Measurements from ENCODE around the gene IGF1. TPM values are rescaled to one million over a fixed set of nuclear protein-coding genes. Genes with fewer than 3 reads are reported as not detected.
"Not testable (repeated sequence)": the region's sequence is repeated elsewhere in the genome, so short reads cannot be mapped to it uniquely, and the experiment has no call there.

The IGF1 gene
- polyA plus RNA-seq, 10 donors, result 21.2 to 45.4 (median 31.9) TPM

DNA sequence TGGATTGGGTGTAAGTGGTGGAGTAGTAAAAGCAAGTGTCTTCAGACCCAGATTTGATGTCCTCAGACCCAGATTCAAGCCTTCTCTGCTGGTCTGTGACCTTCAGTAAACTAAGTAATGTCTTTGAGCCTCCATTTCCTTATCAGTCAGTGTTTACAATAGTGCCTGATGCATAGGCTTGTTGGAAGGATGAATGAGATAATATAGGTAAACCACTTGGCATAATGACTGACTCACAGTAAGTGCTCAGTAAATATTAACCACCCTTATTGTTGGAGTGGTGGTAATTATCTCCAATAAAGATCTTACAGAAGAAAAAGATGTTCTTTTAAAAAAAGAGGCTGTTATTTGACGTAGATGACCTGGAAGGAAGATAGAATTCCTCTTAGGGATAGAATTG is 86.2 kb downstream of the IGF1 start:
- DNase-seq, result no peak

DNA sequence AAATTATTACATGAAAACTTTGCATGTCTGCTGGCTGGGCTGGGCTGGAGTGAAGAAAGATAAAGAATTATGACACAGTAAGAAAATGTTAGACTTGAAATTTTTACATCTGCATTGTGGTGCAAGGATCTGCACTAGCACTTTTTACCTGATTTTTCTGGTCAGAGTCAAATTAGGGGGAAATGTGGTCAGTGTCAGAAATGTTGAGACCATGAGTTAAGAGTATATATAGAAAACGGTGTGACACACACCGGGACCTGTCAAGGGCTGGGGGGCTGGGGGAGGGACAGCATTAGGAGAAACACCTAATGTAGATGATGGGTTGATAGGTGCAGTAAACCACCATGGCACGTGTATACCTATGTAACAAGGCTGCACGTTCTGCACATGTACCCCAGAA is 90.3 kb downstream of the IGF1 start:
- DNase-seq, result no peak

DNA sequence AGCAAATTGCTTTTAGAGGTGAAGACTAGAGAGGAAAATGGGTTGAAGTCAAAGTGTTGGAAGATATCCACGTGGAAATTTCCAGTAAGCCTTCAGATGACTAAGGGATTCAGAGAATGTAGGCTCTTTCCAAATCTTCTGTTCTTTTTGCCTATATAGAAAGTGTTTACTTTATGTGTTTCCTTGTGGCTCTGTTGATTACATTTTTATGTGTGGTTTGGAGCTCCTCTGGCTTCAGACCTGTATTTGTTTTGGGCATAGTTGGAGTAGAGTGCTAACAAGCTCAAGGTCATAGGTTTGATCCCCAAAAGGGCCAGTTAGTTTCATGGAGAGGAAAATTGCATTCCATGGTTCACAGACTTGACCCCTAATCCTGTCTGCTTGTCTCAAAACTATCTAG is 91.9 kb downstream of the IGF1 start:
- no peak for DNase-seq

DNA sequence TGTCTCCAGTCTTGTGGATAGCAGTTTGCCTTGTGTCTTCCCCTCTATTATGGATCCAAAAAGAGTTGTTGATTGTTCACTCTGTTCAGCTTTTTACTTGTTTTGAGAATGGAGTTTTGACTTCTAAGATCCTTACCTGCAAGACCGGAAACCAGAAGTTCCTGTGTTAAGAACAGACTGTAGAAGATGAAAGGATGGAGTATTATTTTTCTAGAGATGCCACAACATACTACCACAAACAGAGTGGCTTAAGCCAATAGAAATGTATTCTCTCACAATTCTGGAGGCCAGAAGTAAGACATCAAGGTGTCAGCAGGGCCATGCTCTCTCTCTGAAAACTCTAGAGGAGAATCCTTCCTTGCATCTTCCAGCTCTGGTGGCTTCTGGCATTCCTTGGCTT is 95.0 kb downstream of the IGF1 start:
- no peak for DNase-seq

DNA sequence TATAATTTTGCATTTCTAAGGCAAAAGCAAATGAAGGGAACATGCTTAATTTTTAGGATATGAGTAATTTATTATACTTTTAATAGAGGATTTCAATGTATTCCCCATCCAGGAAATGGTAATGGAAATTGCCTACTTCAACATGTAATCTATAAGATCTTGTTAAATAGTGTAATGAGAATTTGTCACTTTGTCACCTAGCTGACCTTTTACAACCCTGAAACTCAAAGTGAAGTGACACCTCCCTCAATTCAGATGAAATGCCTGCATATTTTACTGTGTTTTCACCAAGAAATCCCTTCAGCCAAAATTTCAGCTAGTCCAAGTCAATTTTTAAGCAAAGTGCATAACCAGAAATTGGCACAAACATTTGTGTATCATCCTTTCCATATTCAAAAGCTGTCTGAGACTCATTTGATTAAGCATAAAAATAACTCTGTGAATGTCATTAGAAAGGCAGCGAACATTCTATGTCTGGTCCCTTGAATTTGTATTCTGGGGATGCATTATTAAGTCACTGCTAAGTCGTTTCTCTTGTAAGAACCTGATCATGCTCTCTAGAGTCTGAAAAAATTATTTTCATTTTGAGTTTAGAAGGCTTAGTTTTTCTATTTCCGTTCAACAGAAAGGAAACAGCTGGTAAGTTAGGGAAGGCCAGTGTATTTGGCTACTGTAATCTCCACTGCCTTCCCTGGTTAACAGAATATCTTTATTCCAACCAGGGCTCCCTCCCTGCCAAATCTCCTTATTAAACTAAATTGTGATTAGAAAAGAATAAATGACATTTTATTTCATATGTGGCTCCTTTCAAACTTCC is 100.8 kb downstream of the IGF1 start:
- peak in 1 of 3 donors; percentile 59 for DNase-seq

DNA sequence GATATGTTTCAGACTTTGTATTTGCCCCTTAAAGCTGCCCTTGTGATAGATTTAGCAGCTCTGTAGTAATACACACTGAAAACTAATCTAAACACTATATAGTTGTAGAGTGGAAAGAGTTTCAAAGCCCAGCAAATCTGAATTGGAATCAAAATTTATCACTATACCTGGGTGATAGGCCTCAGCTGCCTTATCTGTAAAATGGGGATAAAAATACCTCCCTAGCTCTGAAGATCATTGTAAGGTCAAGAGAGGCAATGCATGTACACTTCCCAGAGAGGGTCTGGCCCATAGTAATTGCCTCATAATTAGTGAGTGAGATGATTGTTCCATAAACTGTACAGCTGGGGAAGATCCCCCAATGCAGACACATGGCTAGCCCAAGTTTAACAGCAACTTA is 103.6 kb downstream of the IGF1 start:
- no peak for DNase-seq

DNA sequence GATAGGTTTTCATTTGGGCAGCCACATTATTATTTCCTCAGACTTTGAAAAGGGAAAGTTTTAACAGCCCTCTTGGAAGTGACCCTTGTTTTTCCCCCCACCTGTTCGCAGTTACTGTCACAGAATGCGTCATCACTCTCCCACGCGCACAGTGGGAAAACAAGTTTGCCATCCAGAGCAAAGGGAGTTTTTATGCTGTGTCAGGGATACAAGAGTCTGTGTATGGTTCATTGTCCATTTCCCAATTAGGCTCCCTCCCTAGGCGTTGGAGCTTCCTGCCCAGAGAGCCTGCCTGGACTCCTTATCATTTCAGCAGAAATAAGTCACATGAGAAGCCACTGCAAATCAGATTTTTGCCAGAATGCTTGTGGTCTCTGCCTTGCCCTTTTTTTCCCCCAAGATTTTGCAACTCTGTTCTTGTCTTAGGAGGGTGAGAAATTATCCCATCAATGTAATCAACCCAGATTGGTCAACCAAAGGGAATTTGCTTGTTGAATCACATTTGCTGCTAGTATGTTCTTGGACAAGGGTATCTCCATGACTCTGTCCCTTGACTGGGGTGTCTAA is 104.1 kb downstream of the IGF1 start:
- DNase-seq, result peak in 1 of 3 donors; percentile 27

DNA sequence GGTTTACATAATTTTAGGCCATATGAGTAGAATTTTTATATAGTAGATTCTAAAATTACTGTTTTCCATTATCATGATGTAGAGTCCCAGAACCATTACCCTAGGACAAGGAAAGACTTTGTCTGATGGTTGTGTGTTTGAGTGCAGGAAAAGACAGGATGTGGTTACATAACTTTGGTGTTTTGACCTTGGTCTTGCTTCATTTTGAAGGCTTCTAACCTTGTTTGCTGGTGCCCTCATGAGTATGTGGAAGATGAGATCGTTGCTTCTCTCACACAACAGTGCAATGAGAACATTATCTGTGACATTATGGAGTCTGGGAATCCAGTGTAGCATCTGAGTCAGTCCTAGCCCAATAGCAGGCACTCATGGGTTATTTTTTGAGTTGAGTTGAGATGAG is 106.2 kb downstream of the IGF1 start:
- no peak for DNase-seq

DNA sequence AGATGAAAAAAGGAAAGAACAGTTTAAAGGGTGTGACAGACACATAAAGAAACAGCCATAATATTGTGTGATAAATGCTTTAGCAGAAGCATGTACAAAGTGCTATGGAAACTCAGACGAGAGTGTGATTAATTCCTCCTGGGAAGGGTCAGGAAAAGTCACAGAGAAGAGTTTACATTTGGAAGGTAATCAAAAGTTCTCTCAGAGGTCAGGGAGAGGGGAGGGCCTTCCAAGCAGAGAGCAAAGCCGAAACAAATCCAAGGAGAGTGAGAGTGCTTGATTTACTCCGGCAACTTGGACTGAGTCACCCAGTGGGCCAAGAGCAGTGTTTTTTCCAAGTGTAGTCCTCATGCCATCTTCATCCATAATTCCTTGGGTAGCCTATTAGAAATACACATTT is 108.3 kb downstream of the IGF1 start:
- DNase-seq, result peak in 1 of 3 donors; percentile 40

DNA sequence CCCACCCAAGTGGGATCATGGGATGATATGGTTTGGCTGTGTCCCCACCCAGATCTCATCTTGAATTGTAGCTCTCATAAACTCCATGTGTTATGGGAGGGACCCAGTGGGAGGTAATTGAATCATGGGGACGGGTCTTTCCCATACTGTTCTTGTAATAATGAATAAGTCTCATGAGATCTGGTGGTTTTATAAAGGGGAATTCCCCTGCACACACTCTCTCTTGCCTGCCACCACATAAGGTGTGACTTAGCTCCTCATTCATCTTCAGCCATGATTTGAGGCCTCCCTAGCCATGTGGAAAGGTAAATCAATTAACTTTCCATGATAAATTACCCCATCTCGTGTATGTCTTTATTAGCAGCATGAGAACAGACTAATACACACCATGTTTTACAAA is 109.2 kb downstream of the IGF1 start:
- DNase-seq, result no peak

DNA sequence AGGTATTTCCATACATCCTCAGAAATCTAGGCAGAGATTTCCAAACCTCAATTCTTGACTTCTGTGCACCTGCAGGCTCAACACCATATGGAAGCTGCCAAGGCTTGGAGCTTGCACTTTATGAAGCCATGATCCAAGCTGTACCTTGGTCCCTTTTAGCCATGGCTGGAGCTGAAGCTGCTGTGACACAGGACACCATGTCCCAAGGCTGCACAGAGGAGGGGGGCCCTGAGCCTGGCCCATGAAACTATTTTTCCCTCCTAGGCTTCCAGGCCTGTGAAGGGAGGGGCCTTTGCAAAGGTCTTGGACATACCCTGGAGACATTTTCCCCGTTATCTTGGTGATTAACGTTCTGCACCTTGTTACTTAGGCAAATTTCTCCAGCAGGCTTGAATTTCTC is 110.5 kb downstream of the IGF1 start:
- no peak for DNase-seq

DNA sequence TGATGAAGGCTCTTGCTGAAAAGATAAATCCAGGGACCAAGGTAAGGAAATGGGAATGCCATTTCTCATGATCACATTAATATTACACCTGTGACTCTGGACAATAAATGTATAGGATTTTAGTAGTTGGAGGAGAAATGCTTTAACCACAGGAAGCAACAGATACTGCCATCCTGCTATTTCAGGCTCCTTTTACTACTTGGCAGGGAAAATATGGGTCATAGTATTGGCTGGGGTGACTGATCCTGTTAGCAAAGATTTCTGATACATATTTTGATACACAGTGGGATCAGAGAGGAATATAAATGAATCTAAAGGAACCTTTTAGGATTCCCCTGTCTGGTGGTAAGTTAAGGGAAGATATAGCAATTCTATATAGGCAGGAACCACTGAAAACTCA is 115.0 kb downstream of the IGF1 start:
- DNase-seq, result no peak

DNA sequence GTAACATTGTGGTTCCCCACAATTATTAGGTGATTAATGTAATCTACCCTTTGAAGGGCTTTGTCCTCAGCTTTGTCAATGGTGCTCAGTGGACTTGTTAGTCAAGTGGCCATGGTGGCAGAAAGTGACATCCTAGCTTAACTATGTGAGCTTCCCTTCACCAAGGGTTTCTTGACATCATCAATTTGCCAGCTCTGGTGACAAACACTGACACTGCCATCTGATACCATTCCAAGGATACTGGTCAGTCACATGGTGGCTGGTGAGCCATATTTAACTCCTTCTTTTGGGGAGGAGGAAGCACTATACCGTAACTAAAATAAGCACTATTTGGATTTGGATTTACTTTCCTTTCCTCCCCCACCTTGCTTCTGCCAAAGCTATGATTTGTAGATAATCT is 115.7 kb downstream of the IGF1 start:
- DNase-seq, result no peak

DNA sequence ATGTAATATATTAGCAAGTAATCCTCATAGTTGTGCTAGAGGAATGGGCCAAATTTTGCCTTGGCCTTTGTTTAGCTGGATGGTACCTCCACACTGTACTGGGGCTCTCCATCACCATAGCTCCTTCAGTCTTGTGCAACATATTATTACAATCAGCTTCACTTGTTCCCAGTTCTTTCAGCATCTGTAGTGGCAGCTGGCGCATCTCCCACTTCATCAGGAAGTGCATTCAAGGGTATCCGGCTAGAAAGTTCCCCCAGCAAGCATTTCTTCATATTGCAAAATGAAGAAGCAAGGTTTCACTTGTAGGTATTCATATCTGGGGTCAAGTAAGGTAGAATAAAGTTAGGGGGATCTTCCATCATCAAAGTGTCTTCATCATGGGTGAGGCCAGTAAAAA is 123.7 kb downstream of the IGF1 start:
- DNase-seq, result no peak

DNA sequence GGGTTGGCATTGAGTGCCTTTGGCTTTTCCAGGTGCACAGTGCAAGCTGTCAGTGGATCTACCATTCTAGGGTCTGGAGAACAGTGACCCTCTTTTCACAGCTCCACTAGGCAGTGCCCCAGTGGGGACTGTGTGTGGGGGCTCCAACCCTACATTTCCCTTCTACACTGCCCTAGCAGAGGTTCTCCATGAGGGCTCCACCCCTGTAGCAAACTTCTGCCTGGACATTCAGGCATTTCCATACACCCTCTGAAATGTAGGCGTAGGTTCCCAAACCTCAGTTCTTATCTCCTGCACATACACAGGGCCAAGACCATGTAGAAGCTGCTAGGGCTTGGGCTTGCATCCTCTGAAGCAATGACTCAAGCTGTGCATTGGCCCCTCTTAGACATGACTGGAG is 126.1 kb downstream of the IGF1 start:
- DNase-seq, result not testable (repeated sequence)

DNA sequence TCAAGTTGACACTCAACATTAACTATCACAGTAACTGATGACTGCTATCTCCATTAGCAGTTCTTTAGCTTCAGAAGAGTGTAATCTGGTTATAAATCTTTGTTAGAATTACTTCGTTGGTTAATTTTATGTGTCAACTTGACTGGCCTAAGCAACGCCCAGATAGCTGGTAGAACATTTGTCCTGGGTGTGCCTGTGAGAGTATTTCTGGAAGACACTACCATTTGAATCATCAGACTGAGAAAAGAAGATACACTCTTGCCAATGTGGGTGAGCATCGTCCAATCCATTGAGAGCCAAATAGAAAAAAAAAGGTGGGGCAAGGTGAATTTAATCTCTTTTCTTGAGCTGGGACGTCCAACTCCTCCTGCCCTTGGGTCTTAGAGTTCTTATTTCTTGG is 129.0 kb downstream of the IGF1 start:
- DNase-seq, result no peak

DNA sequence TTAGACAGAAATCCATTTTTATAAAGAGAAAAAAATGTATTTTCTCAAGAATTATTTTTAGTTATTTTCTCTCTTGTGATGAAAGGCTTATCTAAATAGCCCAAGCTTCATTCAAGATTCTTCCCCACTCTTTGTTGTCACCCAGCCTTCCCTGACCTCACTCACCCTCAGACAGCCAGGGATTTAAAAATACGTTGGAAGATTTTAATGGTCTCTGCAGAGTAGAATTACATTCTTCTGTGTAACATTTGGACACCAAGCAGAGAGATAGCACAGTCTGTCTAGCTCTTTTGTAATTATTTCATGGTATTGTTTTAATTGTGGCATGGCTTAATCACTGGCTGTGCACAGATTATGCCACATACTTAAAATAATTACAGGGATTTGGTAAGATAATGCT is 130.3 kb downstream of the IGF1 start:
- DNase-seq, result no peak

DNA sequence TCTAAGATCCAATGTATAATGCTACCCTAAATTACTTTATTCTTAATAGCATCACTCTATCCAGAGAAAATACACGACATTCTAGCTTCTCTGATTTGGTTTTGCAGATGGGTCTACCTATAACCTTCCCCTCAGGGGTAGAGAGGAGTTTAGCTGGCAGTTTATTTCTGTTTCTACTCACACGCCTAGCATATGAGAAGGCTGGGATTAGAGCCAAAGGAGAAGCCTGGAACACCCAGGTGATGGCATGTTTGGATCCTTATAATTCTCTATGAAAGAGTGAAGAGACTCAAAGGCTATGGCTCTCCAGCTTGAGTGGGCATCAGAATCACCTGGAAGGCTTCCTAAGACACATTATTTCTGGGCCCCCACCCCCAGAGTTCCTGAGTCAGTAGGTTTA is 131.3 kb downstream of the IGF1 start:
- DNase-seq, result no peak

DNA sequence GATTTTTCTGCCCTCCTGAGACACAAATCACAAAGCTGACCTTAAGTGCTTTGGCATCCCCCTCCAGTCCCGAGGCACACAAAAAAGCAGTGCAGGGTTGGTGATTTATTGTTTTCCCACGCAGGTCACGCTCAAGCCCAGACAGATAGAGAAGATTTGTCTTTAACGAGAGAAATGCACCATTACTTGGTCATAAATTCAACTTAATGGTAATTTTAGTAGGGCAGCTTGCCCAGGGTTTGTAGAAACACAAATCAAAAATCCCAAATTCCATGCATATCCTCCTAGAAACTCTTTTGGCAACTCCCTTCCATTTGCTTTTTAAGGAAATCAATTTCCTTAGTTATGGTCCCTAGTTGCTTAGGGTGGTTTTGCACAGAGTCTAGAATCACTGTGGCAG is 132.6 kb downstream of the IGF1 start:
- DNase-seq, result peak in 1 of 3 donors; percentile 47
